Vagina (tissue), 2 donors: ENCODE results near the gene TNS2. TPM values are rescaled to one million over a fixed set of nuclear protein-coding genes. Genes with fewer than 3 reads are reported as not detected.
"Not testable (repeated sequence)": the region's sequence is repeated elsewhere in the genome, so short reads cannot be mapped to it uniquely, and the experiment has no call there.

ENCODE experiments used
- DNase-seq, 2 donors: peaks; one replicate each; pipeline ENCODE4 v3.0.0-alpha.2; 2017; ENCODE audit errors: extremely low spot score in 2 of 2
- H3K27ac ChIP-seq: fragments of 200-600 bp; sonication (generic); one replicate; pipeline ENCODE4 v1.5.1; 2019
- H3K27me3 ChIP-seq: fragments of 200-600 bp; sonication (generic); one replicate; pipeline ENCODE4 v1.5.1; 2019
- H3K36me3 ChIP-seq, 2 donors: fragments of 200-600 bp; sonication (generic); one replicate each; pipeline ENCODE4 v1.5.1; 2017 to 2019
- H3K4me1 ChIP-seq: fragments of 200-600 bp; sonication (generic); one replicate; pipeline ENCODE4 v1.5.1; 2019
- H3K4me3 ChIP-seq, 2 donors: fragments of 200-600 bp; sonication (generic); 1 replicate in 1 of 2; 2 replicates in 1 of 2; pipeline ENCODE4 v1.5.1; 2016 to 2019
- H3K9me3 ChIP-seq: fragments of 200-600 bp; sonication (generic); one replicate; pipeline ENCODE4 v1.5.1; 2019
- CTCF ChIP-seq, 3 experiments: fragments of 450-650 bp in 2 of 3; fragments of 200-600 bp in 1 of 3; sonication (generic) in 1 of 3; IDR thresholded peaks; one replicate each; pipeline ENCODE4 v1.5.1; 2017 to 2019; ENCODE audit warnings: antibody characterized with exemption in 3 of 3, mild to moderate bottlenecking in 2 of 3, moderate library complexity in 2 of 3
- POLR2A ChIP-seq, 2 donors: fragments of 450-650 bp; IDR thresholded peaks; one replicate each; pipeline ENCODE4 v1.6.1; 2017; ENCODE audit warnings: antibody characterized with exemption in 2 of 2, mild to moderate bottlenecking in 2 of 2, moderate library complexity in 2 of 2
- POLR2AphosphoS5 ChIP-seq, 2 donors: sonication (generic); formaldehyde crosslinking; IDR thresholded peaks; one replicate each; pipeline ENCODE4 v1.9.0; 2017; ENCODE audit warnings: antibody characterized with exemption in 2 of 2, mild to moderate bottlenecking in 2 of 2, low read depth in 1 of 2; ENCODE audit not compliant: insufficient read depth in 1 of 2
- intact Hi-C: fragments of 100-400 bp; cut with DNase I; formaldehyde crosslinking; loops from one replicate; pipeline ENCODE4 v1.15.1; 2023
- total RNA-seq: library from RNA; depleted of rRNA; stranded (reverse); fragments of >200 nt; gene quantifications from one replicate; pipeline ENCODE4 v1.2.3, GENCODE V29; 2016

Gene TNS2
- total RNA-seq, 1 donor from 2014 or later = 235 TPM

GRCh38 chr12:53014709-53015108, 35.2 kb upstream of the TNS2 start:
- H3K4me1 ChIP-seq = peaks cover 33% of the 10 kb centered on the region
- intact Hi-C loops = no loop called here
- no peak for DNase-seq

GRCh38 chr12:53025250-53025649, 24.6 kb upstream of the TNS2 start:
- peaks cover 12 to 79% of the 10 kb centered on the region in 2 donors for H3K36me3 ChIP-seq
- intact Hi-C loops = no loop called here
- TF ChIP-seq CTCF (IDR thresholded peaks at IDR 0.05) (no peak), POLR2A (IDR thresholded peaks at IDR 0.05) (no peak), POLR2AphosphoS5 (IDR thresholded peaks at IDR 0.05; ENCODE audit: insufficient read depth in 1 of 2, low read depth in 1 of 2) (no peak)
- no peak overlapping the region for H3K4me3 ChIP-seq
- no peaks in the 10 kb centered on the region for H3K9me3 ChIP-seq
- DNase-seq = no peak
- no peak overlapping the region for H3K27ac ChIP-seq
- H3K4me1 ChIP-seq = no peaks in the 10 kb centered on the region
- no peaks in the 10 kb centered on the region for H3K27me3 ChIP-seq

More at GRCh38 chr12:53014709-53015108, 35.2 kb upstream of the TNS2 start:
- Histone ChIP-seq H3K27ac (no peak overlapping the region), H3K9me3 (no peaks in the 10 kb centered on the region), H3K36me3 (peaks cover 0 to 31% of the 10 kb centered on the region in 2 donors), H3K4me3 (no peak overlapping the region), H3K27me3 (no peaks in the 10 kb centered on the region)
- TF ChIP-seq POLR2AphosphoS5 (IDR thresholded peaks at IDR 0.05; ENCODE audit: insufficient read depth in 1 of 2, low read depth in 1 of 2) (no peak), POLR2A (IDR thresholded peaks at IDR 0.05) (no peak), CTCF (IDR thresholded peaks at IDR 0.05) (no peak)

- H3K4me3 ChIP-seq, intact Hi-C loops, H3K9me3 ChIP-seq, DNase-seq, H3K27ac ChIP-seq, H3K27me3 ChIP-seq, H3K4me1 ChIP-seq: not testable (repeated sequence)
- peaks cover 12 to 77% of the 10 kb centered on the region in 2 donors for H3K36me3 ChIP-seq
Measured at GRCh38 chr12:53027014-53027413, 22.9 kb upstream of the TNS2 start.

GRCh38 chr12:53031616-53032015, 18.2 kb upstream of the TNS2 start:
- intact Hi-C loops = no loop called here
- Histone ChIP-seq H3K36me3 (peaks cover 5 to 82% of the 10 kb centered on the region in 2 donors), H3K4me3 (no peak overlapping the region), H3K9me3 (no peaks in the 10 kb centered on the region), H3K27ac (no peak overlapping the region), H3K4me1 (no peaks in the 10 kb centered on the region), H3K27me3 (no peaks in the 10 kb centered on the region)
- DNase-seq = no peak
- no peak for TF ChIP-seq POLR2AphosphoS5 (IDR thresholded peaks at IDR 0.05; ENCODE audit: insufficient read depth in 1 of 2, low read depth in 1 of 2)
- no peak for TF ChIP-seq POLR2A (IDR thresholded peaks at IDR 0.05)
- TF ChIP-seq CTCF (IDR thresholded peaks at IDR 0.05) = no peak

GRCh38 chr12:53033832-53034231, 16.0 kb upstream of the TNS2 start:
- H3K27ac ChIP-seq, H3K9me3 ChIP-seq, DNase-seq, intact Hi-C loops, H3K4me3 ChIP-seq, H3K27me3 ChIP-seq: not testable (repeated sequence)
- peaks cover 5 to 86% of the 10 kb centered on the region in 2 donors for H3K36me3 ChIP-seq
- peaks cover 10% of the 10 kb centered on the region for H3K4me1 ChIP-seq

GRCh38 chr12:53034459-53034858, 15.4 kb upstream of the TNS2 start:
- H3K27me3 ChIP-seq = no peaks in the 10 kb centered on the region
- no peak for TF ChIP-seq POLR2A (IDR thresholded peaks at IDR 0.05)
- no peak for TF ChIP-seq POLR2AphosphoS5 (IDR thresholded peaks at IDR 0.05; ENCODE audit: insufficient read depth in 1 of 2, low read depth in 1 of 2)
- TF ChIP-seq CTCF (IDR thresholded peaks at IDR 0.05) = no peak
- intact Hi-C loops = no loop called here
- H3K4me3 ChIP-seq = no peak overlapping the region
- no peak for DNase-seq
- H3K9me3 ChIP-seq = no peaks in the 10 kb centered on the region
- peaks cover 5 to 83% of the 10 kb centered on the region in 2 donors for H3K36me3 ChIP-seq
- peaks cover 11% of the 10 kb centered on the region for H3K4me1 ChIP-seq
- H3K27ac ChIP-seq = no peak overlapping the region
